ENCODE data around the gene ST3GAL4.

The ST3GAL4 gene

DNA sequence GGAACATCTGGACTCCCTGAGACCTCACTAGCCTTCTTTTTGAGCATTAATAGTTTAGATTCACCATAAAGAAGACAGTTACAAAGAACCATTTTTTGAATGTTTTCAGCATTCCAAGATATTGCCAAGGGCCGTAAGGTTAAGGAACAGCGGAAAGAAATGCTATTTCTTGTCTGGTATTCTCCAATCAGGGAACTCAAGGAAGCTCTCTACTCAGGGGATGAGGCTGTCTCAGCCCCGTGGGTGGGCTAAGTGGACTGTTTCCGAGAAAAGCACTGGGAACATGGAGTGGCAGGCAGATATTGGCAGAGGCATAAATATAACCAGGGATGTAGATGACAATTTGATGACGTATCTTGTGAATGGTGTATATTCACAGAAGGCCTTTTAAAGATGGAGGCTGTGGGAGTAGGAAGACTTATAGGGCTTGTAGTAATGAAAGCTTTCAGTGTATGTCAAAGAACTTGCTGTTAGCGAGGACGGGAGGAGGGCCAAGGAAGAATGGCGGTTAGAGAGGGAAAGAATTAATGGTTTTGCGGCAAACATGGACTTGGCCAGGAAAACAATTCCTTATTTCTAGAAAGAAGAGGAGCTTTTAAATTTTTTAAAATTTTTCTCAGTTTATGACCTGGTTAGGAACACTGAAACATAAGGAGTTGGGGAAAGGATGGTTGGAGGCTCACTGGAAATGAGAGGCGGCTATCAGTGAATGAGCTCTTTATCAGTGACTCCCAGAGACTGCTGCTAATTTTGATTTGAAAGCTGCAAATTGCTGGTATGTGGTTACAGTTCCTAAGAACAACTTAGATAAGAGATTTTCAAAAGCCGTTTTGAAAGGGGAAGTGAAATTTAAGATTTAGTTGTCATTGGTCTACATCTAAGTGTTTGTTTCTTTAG, 64.6 kb downstream of the ST3GAL4 start:
- H3K27ac ChIP-seq, result peak overlapping the region in 9 of 11 experiments; percentile 12 to 52 (median 32); a peak in 14 of 22 replicates
- peaks cover 0 to 64% (median 0%) of the 10 kb centered on the region in 11 experiments; a peak in 5 of 22 replicates for H3K27me3 ChIP-seq
- H3K9me3 ChIP-seq (replicated peaks in 1 of 11), result no peaks in the 10 kb centered on the region
- peak overlapping the region in 3 of 10 experiments; percentile 1 to 24 (median 17); a peak in 3 of 20 replicates for H3K4me3 ChIP-seq
- peak overlapping the region in 8 of 11 experiments; percentile 4 to 45 (median 27); a peak in 11 of 22 replicates for H3K9ac ChIP-seq
- H3K4me1 ChIP-seq, result peaks cover 28 to 84% (median 76%) of the 10 kb centered on the region in 10 experiments
- H3K36me3 ChIP-seq, result peaks cover 0 to 9% (median under 1%) of the 10 kb centered on the region in 11 experiments; a peak in 6 of 22 replicates
- H3K4me2 ChIP-seq, result peak overlapping the region; percentile 74 to 96 (median 87)
- peaks cover 0 to 16% (median 0%) of the 10 kb centered on the region in 11 experiments; a peak in 5 of 22 replicates for H4K20me1 ChIP-seq
- no peak for TF ChIP-seq Cebpa-rat (IDR thresholded peaks at IDR 0.05)

DNA sequence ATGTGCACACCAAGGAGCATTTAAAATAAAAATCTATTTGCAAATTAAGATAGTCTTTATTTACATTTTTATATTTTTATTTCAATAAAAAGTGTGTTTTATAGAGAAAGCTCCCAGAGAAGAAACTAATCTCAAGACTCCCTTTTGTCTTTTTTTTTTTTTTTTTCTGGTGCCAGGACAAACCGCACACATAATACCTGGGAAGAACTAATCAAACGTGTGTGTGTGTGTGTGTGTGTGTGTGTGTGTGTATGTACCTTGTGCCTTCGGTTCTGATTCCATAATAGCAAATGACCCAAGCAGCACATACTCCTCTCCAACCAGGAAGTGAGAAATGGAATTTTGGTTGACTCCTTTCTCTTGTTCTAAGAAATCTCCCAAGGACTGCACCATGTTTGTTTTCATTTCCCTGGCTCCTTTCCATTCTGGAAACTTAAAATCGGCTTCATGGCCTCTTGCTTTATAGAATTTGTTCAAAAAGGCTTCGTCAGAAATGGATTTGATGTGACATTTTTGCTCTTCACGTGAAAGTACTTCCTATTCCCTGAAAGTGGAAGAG, 65.3 kb downstream of the ST3GAL4 start:
- Histone ChIP-seq H3K27me3 (peaks cover 0 to 64% (median 0%) of the 10 kb centered on the region in 11 experiments; a peak in 5 of 22 replicates), H3K27ac (peak overlapping the region in 3 of 11 experiments; percentile 9 to 51 (median 46); a peak in 5 of 22 replicates), H3K4me1 (peaks cover 28 to 91% (median 83%) of the 10 kb centered on the region in 10 experiments), H3K9me3 (replicated peaks in 1 of 11) (no peaks in the 10 kb centered on the region), H4K20me1 (peaks cover 0 to 14% (median 0%) of the 10 kb centered on the region in 11 experiments; a peak in 5 of 22 replicates), H3K4me3 (no peak overlapping the region), H3K36me3 (peaks cover 0 to 2% (median 0%) of the 10 kb centered on the region in 11 experiments; a peak in 2 of 22 replicates), H3K4me2 (peak overlapping the region; percentile 65 to 96 (median 84)), H3K9ac (no peak overlapping the region)
- TF ChIP-seq Cebpa-rat (IDR thresholded peaks at IDR 0.05), result no peak

DNA sequence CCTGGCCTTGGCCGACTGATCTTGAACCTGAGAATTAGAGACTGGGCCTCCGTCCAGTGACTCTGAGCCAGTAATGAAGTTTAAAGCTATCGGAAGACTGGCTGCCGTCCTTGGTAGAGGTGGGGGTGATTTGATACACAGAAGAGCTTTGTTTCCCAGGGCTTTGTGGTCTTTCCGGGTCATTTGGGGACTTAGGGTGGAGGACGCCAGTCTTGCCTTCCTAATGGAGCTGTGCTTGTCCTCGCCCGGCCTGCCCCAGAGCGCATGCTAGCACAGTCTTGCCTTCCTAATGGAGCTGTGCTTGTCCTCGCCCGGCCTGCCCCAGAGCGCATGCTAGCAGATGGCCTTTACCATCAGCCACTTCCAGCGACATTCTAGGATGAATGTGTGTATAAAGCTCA, 65.8 kb downstream of the ST3GAL4 start:
- H3K4me1 ChIP-seq, result peaks cover 26 to 91% (median 86%) of the 10 kb centered on the region in 10 experiments
- H3K9me3 ChIP-seq (replicated peaks in 1 of 11), result no peaks in the 10 kb centered on the region
- H3K36me3 ChIP-seq, result no peaks in the 10 kb centered on the region
- H3K4me2 ChIP-seq, result peak overlapping the region; percentile 65 to 96 (median 84)
- no peak for TF ChIP-seq Cebpa-rat (IDR thresholded peaks at IDR 0.05)
- H3K27me3 ChIP-seq, result peaks cover 0 to 61% (median 0%) of the 10 kb centered on the region in 11 experiments; a peak in 5 of 22 replicates
- H3K4me3 ChIP-seq, result no peak overlapping the region
- peaks cover 0 to 14% (median 0%) of the 10 kb centered on the region in 11 experiments; a peak in 5 of 22 replicates for H4K20me1 ChIP-seq
- peak overlapping the region in 4 of 11 experiments; percentile 9 to 51 (median 45); a peak in 5 of 22 replicates for H3K27ac ChIP-seq
- no peak overlapping the region for H3K9ac ChIP-seq

DNA sequence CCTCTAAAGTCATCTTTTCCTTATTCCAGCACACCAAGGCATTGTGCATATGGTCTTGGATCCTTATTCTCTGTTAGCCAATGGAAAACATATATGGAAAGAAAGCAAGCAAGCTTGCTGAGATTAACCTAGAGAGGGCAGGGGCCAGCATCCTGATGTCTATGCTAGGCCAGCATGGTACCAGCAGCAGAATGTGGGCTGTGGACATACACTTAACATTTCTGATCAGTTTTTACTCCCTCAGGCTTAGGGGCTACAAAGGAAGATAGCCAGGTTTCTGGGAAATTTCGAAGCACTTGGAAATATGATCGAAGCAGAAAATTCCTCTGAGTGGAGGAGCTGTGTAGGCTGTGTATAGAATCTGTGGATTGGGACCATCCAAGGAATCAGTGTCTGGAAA, 67.0 kb downstream of the ST3GAL4 start:
- Histone ChIP-seq H4K20me1 (peaks cover 0 to 21% (median 0%) of the 10 kb centered on the region in 11 experiments; a peak in 5 of 22 replicates), H3K4me3 (no peak overlapping the region), H3K4me2 (peak overlapping the region in 8 of 11 experiments; percentile 43 to 96 (median 78); a peak in 13 of 22 replicates), H3K9me3 (replicated peaks in 1 of 11) (no peaks in the 10 kb centered on the region), H3K27ac (no peak overlapping the region), H3K27me3 (peaks cover 0 to 56% (median 0%) of the 10 kb centered on the region in 11 experiments; a peak in 5 of 22 replicates), H3K9ac (no peak overlapping the region), H3K4me1 (peaks cover 34 to 94% (median 91%) of the 10 kb centered on the region in 10 experiments), H3K36me3 (no peaks in the 10 kb centered on the region)
- TF ChIP-seq Cebpa-rat (IDR thresholded peaks at IDR 0.05), result no peak

DNA sequence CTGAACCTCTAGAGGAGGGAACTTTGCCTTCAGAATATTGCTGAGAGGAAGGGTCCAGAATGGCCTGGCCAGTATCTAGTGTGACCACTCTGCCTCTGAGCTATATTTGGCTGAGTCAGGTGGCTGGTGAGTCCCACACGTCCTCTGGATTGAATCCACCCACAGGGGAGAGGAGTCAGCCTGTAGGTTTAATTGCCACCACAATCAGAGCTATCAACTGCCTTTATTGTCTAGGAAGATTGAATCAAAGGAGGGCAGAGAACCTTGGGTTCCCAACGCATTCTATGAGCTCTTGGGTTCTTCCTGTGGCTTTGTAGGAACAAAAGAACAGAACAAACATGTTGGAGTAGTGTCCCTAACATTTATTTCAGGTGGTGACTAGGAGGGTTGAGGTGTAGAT, 67.7 kb downstream of the ST3GAL4 start:
- Histone ChIP-seq H4K20me1 (peaks cover 0 to 22% (median 0%) of the 10 kb centered on the region in 11 experiments; a peak in 5 of 22 replicates), H3K9me3 (replicated peaks in 1 of 11) (no peaks in the 10 kb centered on the region), H3K27me3 (peaks cover 0 to 52% (median 0%) of the 10 kb centered on the region in 11 experiments; a peak in 5 of 22 replicates), H3K4me2 (peak overlapping the region; percentile 5 to 96 (median 74); a peak in 17 of 22 replicates), H3K9ac (no peak overlapping the region), H3K27ac (peak overlapping the region in 1 of 11 experiments; percentile 17; a peak in 1 of 22 replicates), H3K4me3 (no peak overlapping the region), H3K4me1 (peaks cover 40 to 100% (median 97%) of the 10 kb centered on the region in 10 experiments), H3K36me3 (no peaks in the 10 kb centered on the region)
- TF ChIP-seq Cebpa-rat (IDR thresholded peaks at IDR 0.05), result no peak

DNA sequence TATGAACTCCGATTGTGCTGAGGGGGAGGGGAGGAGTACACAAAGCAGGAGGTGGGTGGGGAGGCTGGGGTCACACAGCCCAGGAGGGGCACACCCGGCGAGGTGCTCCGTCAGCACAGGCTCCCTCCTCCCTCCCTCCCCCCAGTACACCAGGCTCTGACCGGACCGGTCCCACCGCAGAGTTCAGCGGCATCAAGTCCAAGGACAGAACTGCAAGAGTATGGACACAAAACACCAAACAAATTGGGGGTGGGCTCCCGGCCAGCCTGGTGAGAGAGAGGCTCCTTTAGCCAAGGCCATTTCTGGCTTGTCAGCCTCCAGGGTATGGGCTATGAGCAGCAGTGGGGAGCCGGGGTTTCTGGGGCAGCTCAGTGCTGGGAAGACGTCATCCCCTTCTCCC, 68.3 kb downstream of the ST3GAL4 start:
- Histone ChIP-seq H3K36me3 (no peaks in the 10 kb centered on the region), H3K4me2 (peak overlapping the region in 8 of 11 experiments; percentile 43 to 96 (median 78); a peak in 15 of 22 replicates), H4K20me1 (peaks cover 0 to 22% (median 0%) of the 10 kb centered on the region in 11 experiments; a peak in 5 of 22 replicates), H3K4me3 (no peak overlapping the region), H3K9ac (no peak overlapping the region), H3K4me1 (peaks cover 40 to 100% (median 98%) of the 10 kb centered on the region in 10 experiments), H3K9me3 (replicated peaks in 1 of 11) (no peaks in the 10 kb centered on the region), H3K27ac (peak overlapping the region in 1 of 11 experiments; percentile 17; a peak in 1 of 22 replicates), H3K27me3 (peaks cover 0 to 46% (median 0%) of the 10 kb centered on the region in 11 experiments; a peak in 5 of 22 replicates)
- TF ChIP-seq Cebpa-rat (IDR thresholded peaks at IDR 0.05), result no peak

DNA sequence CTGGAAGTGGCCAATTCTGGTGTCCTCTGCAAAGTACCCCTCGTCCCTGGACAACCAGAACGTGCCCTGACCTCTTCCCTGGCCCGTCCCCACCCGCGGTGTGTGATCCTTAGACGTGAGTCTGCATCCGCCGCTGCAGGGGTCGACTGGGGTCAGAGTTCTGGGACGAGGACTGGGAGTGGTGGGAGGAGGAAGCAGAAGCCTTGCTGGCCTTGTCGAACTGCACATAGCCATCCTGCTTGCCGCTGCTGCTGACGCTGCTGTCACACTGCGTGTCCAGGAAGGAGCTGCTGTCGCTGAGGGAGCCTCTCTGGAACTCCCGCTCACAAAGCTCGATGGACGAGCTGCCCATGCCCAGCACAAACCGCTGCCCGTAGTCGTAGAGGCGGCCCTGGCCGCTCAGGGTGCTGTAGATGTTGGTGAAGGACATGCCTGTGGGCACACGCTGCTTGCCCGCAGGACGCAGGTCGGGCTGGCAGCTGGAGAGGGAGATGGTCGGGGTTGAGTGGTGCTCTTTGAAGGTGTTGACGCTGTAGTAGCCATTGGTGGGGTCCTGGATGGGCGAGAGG, 69.1 kb downstream of the ST3GAL4 start:
- Histone ChIP-seq H3K36me3 (no peaks in the 10 kb centered on the region), H4K20me1 (peaks cover 0 to 22% (median 0%) of the 10 kb centered on the region in 11 experiments; a peak in 5 of 22 replicates), H3K4me3 (no peak overlapping the region), H3K27me3 (peaks cover 0 to 42% (median 0%) of the 10 kb centered on the region in 11 experiments; a peak in 5 of 22 replicates), H3K9ac (peak overlapping the region in 1 of 11 experiments; percentile 29; a peak in 1 of 22 replicates), H3K27ac (no peak overlapping the region), H3K4me1 (peaks cover 37 to 99% (median 96%) of the 10 kb centered on the region in 10 experiments), H3K4me2 (peak overlapping the region in 8 of 11 experiments; percentile 43 to 96 (median 80); a peak in 14 of 22 replicates), H3K9me3 (replicated peaks in 1 of 11) (no peaks in the 10 kb centered on the region)
- no peak for TF ChIP-seq Cebpa-rat (IDR thresholded peaks at IDR 0.05)

DNA sequence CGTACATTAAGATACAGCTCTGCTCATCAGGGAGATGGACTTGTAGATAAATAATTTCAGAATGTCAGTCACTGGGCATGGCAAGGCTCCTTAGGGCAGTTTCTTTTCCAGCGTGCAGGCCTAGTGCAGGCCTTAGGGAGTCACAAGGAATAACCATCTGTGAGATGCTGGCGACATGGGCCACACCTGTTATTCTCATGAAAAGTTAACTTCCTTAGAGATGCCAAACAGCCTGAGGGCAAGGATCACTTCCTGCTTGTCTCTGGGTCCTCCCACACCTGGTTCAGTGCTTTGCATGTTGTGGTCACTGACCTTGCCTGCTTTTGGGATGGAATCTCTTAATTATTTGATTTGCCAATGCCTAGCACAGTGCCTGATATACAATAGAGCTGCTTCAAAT, 70.6 kb downstream of the ST3GAL4 start:
- Histone ChIP-seq H3K4me2 (peak overlapping the region in 8 of 11 experiments; percentile 39 to 96 (median 80); a peak in 15 of 22 replicates), H3K27ac (no peak overlapping the region), H3K9ac (no peak overlapping the region), H3K27me3 (peaks cover 0 to 41% (median 0%) of the 10 kb centered on the region in 11 experiments; a peak in 5 of 22 replicates), H3K36me3 (no peaks in the 10 kb centered on the region), H3K9me3 (replicated peaks in 1 of 11) (no peaks in the 10 kb centered on the region), H3K4me3 (no peak overlapping the region), H4K20me1 (peaks cover 0 to 22% (median 0%) of the 10 kb centered on the region in 11 experiments; a peak in 3 of 22 replicates), H3K4me1 (peaks cover 22 to 100% (median 90%) of the 10 kb centered on the region in 10 experiments)
- no peak for TF ChIP-seq Cebpa-rat (IDR thresholded peaks at IDR 0.05)
